ENCODE results near the gene FAHD2B.
"Not testable (repeated sequence)": the region's sequence is repeated elsewhere in the genome, so short reads cannot be mapped to it uniquely, and the experiment has no call there.

- TF ChIP-seq CTCF (IDR thresholded peaks at IDR 0.05 in 4 of 5, conservative IDR thresholded peaks at IDR 0.05 in 1 of 5); POLR2A (IDR thresholded peaks at IDR 0.05): not testable (repeated sequence)
Observed at GRCh38 chr2:97070915-97071314, 23.8 kb downstream of the FAHD2B start.
